Fibroblast of pulmonary artery (primary cell): Measurements from ENCODE around the gene IL1RAPL2.
A peak's percentile ranks its signal among the peaks of the same experiment; 100 is the strongest.

Source experiments
- DNase-seq: peaks from one replicate; pipeline ENCODE4 v3.0.0-alpha.2; 2010; ENCODE audit warnings: low read depth
- H3K4me3 ChIP-seq: replicated peaks from 2 replicates; pipeline ENCODE4 v1.5.1; 2011; ENCODE audit warnings: low read depth, mild to moderate bottlenecking, control low read depth, low read length, moderate library complexity
- CTCF ChIP-seq: IDR thresholded peaks from 2 replicates; pipeline ENCODE4 v1.5.1; 2011; ENCODE audit warnings: mild to moderate bottlenecking, control low read depth, low read length, inconsistent platforms; ENCODE audit errors: missing control alignments

The IL1RAPL2 gene

GRCh38 chrX:105297041-105297440, 731.0 kb downstream of the IL1RAPL2 start:
- TF ChIP-seq CTCF = no peak
- no peak for DNase-seq
- H3K4me3 ChIP-seq = no peak overlapping the region

- TF ChIP-seq CTCF = no peak
- no peak for DNase-seq
- H3K4me3 ChIP-seq = no peak overlapping the region
Observed at GRCh38 chrX:105299286-105299685, 733.3 kb downstream of the IL1RAPL2 start.

- no peak for DNase-seq
- no peak for TF ChIP-seq CTCF
- no peak overlapping the region for H3K4me3 ChIP-seq
Observed at GRCh38 chrX:105302246-105302645, 736.2 kb downstream of the IL1RAPL2 start.

GRCh38 chrX:105307762-105308161, 741.8 kb downstream of the IL1RAPL2 start:
- TF ChIP-seq CTCF = no peak
- DNase-seq = peak; percentile 33
- H3K4me3 ChIP-seq = no peak overlapping the region

- peak overlapping the region; percentile 14 for H3K4me3 ChIP-seq
- TF ChIP-seq CTCF = no peak
- DNase-seq = no peak
Observed at GRCh38 chrX:105313596-105313995, 747.6 kb downstream of the IL1RAPL2 start.

- H3K4me3 ChIP-seq = peak overlapping the region; percentile 28
- DNase-seq = peak; percentile 54
- no peak for TF ChIP-seq CTCF
Observed at GRCh38 chrX:105314458-105314857, 748.5 kb downstream of the IL1RAPL2 start.

- no peak overlapping the region for H3K4me3 ChIP-seq
- DNase-seq = peak; percentile 43
- TF ChIP-seq CTCF = no peak
Observed at GRCh38 chrX:105315248-105315647, 749.2 kb downstream of the IL1RAPL2 start.
